ENCODE measurements around the gene RDH5.

RDH5 gene

DNA sequence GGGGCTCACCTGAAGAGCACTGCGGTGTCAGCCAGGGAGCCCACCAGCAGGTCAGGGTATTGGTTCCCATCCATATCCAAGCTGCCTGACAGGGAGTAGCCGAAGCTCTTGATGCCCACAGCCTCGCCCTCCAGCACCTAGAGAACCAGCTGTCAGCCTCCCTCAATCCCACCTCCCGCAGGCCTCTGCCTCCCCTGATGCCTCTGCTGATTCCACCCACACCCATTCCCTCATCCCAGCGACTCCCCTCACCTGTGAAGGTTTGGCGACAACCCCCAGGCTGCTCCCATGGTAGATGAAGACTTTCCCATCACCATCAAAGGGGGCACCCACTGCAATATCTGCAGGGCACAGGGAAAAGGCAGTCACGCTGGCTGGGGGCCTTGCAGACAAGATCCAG lies 22.5 kb upstream of the RDH5 start:
- TF ChIP-seq CTCF (IDR thresholded peaks at IDR 0.05): no peak

GRCh38 chr12:55698241-55698955 lies 21.8 kb upstream of the RDH5 start:
- no peak for TF ChIP-seq CTCF (IDR thresholded peaks at IDR 0.05)

DNA sequence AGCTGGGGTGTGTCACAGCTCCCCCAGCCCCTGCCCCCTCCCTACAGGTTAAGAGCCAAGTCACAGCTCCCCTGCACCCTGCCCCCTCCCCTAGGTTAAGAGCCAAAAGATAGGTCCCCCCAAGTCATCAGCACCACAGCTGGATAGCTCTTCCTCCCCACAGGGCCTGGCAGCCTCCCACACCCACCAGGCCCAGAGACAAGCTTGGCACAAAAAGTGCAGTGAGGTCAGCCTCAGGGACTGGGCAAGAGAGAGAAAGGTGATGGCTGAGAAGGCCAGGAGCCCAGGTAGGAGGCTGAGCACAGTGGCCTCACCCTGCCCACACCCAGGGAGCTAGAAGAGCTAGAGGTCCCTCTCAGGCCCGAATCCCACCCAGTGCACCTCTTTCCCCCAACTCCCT lies 21.2 kb upstream of the RDH5 start:
- no peak for TF ChIP-seq CTCF (IDR thresholded peaks at IDR 0.05)

GRCh38 chr12:55699471-55700055 lies 20.6 kb upstream of the RDH5 start:
- TF ChIP-seq CTCF (IDR thresholded peaks at IDR 0.05): no peak

DNA sequence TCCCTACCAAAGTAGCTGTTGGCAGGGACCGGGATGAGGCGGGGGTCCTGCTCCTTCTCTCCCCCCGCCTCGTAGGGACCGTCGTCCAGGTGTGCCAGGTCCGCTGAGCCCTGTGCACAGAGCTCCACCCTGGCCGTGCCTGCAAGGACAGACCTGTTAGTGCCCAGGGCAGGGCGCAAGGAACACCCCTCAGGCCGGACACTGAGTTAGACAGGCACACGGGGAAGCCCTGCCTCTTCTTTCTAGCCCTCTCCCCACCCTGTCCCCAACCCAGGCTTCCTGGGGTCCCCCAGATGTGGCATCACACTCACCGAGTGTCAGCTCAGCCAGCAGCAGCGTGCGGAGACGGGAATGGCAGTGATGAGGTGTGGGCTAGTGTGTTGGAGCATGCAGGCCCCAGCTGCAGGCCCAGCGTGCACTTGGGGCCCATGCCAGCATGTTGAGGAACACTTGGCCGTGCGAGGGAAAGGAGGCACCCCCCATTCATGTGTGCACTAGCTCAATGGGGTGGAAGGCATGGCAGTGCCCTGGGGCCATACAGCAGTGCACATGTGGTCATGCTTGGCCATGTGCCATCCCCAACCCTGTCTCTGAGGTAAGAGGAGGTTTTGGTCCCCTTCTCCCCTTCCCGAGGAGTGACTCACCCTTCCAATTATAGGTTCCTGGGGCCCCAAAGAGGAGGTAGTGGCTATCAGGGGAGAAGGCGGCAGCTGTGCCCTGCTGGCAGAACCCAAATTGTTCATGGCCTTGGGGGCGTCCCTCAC lies 19.8 kb upstream of the RDH5 start:
- no peak for TF ChIP-seq CTCF (IDR thresholded peaks at IDR 0.05)

GRCh38 chr12:55702861-55703260 lies 17.3 kb upstream of the RDH5 start:
- TF ChIP-seq CTCF (IDR thresholded peaks at IDR 0.05): no peak

- no peak for TF ChIP-seq CTCF (IDR thresholded peaks at IDR 0.05)
Observed at GRCh38 chr12:55703288-55703687, 16.9 kb upstream of the RDH5 start.

All from LNCAP (cell line).